DMS 273 treated with DMSO at 0.1 percent for 48 hours (cell line): ENCODE results near the gene HAL.
A peak's percentile ranks its signal among the peaks of the same experiment; 100 is the strongest.

ENCODE experiments used
- DNase-seq: peaks from one replicate; lab custom pipeline; 2025; lab: John Stamatoyannopoulos, UW

The HAL gene

GRCh38 chr12:96007729-96008128 lies 11.6 kb upstream of the HAL start:
- DNase-seq = no peak

GRCh38 chr12:96006727-96007126 lies 10.6 kb upstream of the HAL start:
- no peak for DNase-seq

- DNase-seq = no peak
Measured at GRCh38 chr12:96000858-96001257, 4.7 kb upstream of the HAL start.

GRCh38 chr12:95999484-95999883 lies 3.3 kb upstream of the HAL start:
- DNase-seq = no peak

GRCh38 chr12:95998611-95999286 lies 2.6 kb upstream of the HAL start:
- DNase-seq = peak; percentile 18

GRCh38 chr12:95997911-95998510 lies 1.9 kb upstream of the HAL start:
- no peak for DNase-seq

- no peak for DNase-seq
Measured at GRCh38 chr12:95997276-95997675, 1.1 kb upstream of the HAL start.

- DNase-seq = no peak
Measured at GRCh38 chr12:95995238-95996031, 709 bp downstream of the HAL start.

- no peak for DNase-seq
Measured at GRCh38 chr12:95994476-95994875, 1.7 kb downstream of the HAL start.

- no peak for DNase-seq
Measured at GRCh38 chr12:95993907-95994306, 2.2 kb downstream of the HAL start.

- no peak for DNase-seq
Measured at GRCh38 chr12:95990136-95990535, 6.0 kb downstream of the HAL start.

- DNase-seq = no peak
Measured at GRCh38 chr12:95989504-95990123, 6.5 kb downstream of the HAL start.

GRCh38 chr12:95988506-95989275 lies 7.5 kb downstream of the HAL start:
- DNase-seq = no peak

- no peak for DNase-seq
Measured at GRCh38 chr12:95986635-95987570, 9.2 kb downstream of the HAL start.

GRCh38 chr12:95984682-95985081 lies 11.5 kb downstream of the HAL start:
- no peak for DNase-seq

GRCh38 chr12:95982602-95983001 lies 13.5 kb downstream of the HAL start:
- DNase-seq = no peak

GRCh38 chr12:95980437-95980836 lies 15.7 kb downstream of the HAL start:
- DNase-seq = no peak

- DNase-seq = no peak
Measured at GRCh38 chr12:95978774-95979173, 17.4 kb downstream of the HAL start.

GRCh38 chr12:95978351-95978750 lies 17.8 kb downstream of the HAL start:
- no peak for DNase-seq

GRCh38 chr12:95977764-95978305 lies 18.3 kb downstream of the HAL start:
- no peak for DNase-seq

- no peak for DNase-seq
Measured at GRCh38 chr12:95976416-95976832, 19.7 kb downstream of the HAL start.
